Esophagus muscularis mucosa (tissue), 3 donors: ENCODE measurements around the gene ARF4.

Source experiments
- POLR2A ChIP-seq: fragments of 450-650 bp; IDR thresholded peaks from one replicate; pipeline ENCODE4 v1.6.1; 2017; ENCODE audit warnings: antibody characterized with exemption, moderate library complexity, mild to moderate bottlenecking, low read depth
- TF ChIP-seq, protein P1 (sequence below), 3 experiments: fragments of 200-600 bp in 2 of 3; fragments of 450-650 bp in 1 of 3; sonication (generic) in 2 of 3; IDR thresholded peaks; one replicate each; pipeline ENCODE4 v1.5.1; 2017 to 2019; ENCODE audit warnings: antibody characterized with exemption in 3 of 3, mild to moderate bottlenecking in 2 of 3, moderate library complexity in 1 of 3

DNA sequence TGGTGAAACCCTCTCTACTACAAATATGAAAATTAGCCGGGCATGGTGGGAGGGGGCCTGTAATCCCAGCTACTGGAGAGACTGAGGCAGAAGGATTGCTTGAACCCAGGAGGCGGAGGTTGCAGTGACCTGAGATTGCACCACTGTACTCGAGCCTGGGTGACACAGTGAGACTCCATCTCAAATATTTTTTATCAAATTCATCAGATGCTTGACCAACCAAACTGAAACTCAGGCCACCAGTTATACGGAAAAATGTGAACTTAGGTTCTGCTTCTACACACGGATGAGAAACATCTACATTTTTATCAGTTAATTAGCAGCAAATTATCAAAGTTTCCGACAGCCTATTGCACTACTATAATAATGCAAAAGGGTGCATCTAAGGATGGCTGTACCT lies 4.8 kb downstream of the ARF4 start:
- TF ChIP-seq, protein P1, sequence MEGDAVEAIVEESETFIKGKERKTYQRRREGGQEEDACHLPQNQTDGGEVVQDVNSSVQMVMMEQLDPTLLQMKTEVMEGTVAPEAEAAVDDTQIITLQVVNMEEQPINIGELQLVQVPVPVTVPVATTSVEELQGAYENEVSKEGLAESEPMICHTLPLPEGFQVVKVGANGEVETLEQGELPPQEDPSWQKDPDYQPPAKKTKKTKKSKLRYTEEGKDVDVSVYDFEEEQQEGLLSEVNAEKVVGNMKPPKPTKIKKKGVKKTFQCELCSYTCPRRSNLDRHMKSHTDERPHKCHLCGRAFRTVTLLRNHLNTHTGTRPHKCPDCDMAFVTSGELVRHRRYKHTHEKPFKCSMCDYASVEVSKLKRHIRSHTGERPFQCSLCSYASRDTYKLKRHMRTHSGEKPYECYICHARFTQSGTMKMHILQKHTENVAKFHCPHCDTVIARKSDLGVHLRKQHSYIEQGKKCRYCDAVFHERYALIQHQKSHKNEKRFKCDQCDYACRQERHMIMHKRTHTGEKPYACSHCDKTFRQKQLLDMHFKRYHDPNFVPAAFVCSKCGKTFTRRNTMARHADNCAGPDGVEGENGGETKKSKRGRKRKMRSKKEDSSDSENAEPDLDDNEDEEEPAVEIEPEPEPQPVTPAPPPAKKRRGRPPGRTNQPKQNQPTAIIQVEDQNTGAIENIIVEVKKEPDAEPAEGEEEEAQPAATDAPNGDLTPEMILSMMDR (IDR thresholded peaks at IDR 0.05): no peak
- no peak for TF ChIP-seq POLR2A
